Fibroblast of skin of left quadriceps (primary cell): ENCODE data around the gene GAK.
"Not testable (repeated sequence)": the region's sequence is repeated elsewhere in the genome, so short reads cannot be mapped to it uniquely, and the experiment has no call there.

ENCODE experiments used
- DNase-seq, 2 experiments: peaks; one replicate each; pipeline ENCODE4 v3.0.0-alpha.2; 2013; ENCODE audit warnings: low read depth in 2 of 2

Gene GAK

DNA sequence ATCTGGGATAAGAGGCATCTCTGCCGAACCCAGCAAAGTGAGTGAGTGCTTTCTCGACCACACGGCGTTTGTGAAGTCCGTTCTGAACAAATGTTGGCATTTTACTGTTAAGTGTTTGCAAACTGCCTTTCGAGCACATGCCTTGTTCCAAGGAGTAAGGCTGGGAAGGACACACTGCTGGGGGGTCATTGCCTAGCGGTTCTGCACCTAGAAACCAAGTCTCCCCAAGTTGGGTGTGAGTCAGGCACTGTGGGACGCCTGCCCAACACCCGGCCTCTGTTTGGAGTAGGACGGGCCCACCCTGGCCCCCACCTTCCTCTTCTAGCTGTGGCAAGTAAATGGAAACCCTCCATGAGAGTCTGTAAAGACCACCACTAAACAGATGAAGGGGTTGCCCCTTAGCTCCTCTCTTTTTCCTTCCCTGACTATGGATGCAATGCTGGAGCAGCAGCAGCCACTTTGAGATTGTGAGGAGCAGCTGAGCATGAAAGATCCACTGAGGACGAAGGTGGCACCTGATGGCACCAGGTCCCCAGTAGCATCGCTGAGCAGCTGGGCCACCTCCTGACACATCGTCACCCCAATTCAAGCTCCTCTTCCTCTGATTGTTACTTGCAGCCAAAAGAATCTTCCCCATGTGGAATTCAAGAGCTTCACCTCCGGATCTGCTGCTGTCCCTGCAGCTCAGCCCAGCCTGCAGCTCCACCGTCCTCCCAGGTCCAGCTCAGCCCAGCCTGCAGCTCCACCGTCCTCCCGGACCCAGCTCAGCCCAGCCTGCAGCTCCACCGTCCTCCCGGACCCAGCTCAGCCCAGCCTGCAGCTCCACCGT lies 112.5 kb downstream of the GAK start:
- no peak for DNase-seq

DNA sequence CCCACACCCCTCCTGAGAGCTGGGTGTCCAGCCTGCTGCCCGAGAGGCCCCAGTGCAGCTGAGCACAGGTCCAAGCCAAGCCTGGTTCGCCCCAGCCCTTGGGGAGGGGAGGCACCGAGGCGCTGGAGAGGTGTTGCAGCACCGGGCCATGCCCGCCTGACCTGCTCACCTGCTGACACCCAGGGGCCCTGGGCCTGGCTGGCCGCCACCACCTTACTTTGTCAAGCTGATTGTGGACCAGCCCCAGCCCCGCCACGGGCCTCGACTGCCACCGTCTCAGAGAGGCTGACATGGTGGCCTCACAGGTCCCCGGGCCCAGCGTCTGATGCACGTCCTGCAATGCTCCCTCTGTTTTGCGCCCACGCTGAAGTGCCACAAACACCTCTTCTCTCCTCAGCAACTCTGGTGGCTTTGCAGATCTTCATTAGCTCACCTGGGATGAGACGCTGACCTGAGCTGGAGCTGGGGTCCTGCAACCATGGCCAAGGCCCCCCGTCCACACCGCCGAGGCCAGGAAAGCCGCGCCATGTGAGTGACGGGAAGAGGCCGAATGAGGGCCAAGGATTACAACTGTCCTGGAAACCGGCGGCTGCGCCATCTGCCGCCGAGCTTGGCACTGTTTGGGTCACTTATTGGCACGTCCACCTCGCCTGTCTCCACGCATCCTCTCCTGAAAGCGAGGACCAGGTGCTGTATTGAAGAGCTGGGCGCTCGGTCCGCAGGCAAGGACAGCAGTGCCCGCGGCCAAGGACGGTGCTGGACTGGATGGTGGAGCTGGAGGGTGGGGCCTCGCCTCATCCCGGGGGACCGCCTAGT lies 113.8 kb downstream of the GAK start:
- no peak for DNase-seq

DNA sequence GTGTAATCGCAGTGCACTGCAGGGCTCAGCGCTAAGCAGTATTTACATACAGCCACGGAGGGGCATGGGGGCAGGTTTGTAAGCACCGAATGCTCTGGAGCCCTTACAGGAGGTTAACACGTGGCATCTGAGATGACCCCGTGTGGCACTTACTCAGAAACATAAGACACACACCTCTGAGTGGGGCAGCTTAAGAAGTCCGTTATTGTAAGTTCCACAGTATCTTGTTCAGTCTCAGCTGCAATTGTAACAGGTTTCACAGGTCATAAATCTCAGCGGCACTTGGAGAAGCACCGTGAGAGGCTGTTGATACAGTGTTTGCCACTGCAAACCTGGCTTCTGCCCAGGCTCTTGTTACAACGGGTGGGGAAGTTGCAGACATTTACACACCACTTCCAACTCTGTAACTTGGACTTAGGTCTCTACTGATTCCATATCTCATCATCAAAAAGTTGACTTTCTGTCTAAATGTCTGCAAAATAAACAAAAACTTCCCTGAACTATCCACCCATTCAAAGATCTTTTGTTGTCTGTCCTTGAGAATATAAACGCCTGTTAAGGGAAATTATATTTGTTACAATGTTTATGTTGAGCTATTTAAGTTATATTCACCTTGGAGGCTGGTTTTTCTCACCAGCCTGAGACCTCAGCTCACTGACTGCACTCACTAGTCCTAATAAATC lies 116.5 kb downstream of the GAK start:
- DNase-seq: no peak

DNA sequence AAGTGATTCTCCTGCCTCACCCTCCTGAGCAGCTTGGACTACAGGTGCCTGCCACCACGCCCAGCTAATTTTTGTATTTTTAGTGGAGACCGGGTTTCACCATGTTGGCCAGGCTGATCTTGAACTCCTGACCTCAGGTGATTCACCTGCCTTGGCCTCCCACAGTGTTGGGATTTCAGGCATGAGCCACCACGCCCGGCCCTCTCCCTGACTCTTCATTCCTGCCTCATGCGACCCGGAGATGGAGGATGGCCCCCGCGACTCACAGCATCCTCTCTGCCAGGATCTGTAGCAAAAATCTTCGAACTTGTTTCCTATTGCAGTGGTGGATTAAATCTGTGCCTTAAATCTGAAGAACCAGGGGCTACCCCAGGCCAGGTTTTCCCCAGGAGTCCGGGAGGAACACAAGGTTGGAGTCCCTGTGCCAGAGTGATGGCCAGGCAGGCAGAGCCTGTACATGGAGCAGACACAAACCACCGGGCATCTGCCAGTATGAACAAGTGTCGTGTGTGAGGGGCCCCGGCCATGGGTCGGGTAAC lies 117.7 kb downstream of the GAK start:
- no peak for DNase-seq

DNA sequence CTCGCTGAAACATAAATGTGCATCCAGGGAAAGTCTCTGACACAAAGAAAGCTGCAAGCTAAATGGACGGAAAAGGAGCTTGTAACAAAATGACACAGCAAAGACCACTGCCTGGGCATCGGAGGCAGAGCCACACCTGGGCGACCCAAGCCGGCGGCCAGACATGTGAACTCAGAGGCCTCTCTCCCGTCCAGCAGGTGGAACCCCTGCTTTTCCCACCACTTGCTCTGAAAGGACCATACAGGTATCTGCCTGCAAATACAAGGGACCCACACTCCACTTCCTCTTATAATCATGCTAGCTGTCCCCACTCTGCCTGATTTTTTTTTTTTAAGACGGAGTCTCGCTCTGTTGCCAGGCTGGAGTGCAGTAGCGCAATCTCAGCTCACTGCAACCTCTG lies 118.2 kb downstream of the GAK start:
- no peak for DNase-seq

DNA sequence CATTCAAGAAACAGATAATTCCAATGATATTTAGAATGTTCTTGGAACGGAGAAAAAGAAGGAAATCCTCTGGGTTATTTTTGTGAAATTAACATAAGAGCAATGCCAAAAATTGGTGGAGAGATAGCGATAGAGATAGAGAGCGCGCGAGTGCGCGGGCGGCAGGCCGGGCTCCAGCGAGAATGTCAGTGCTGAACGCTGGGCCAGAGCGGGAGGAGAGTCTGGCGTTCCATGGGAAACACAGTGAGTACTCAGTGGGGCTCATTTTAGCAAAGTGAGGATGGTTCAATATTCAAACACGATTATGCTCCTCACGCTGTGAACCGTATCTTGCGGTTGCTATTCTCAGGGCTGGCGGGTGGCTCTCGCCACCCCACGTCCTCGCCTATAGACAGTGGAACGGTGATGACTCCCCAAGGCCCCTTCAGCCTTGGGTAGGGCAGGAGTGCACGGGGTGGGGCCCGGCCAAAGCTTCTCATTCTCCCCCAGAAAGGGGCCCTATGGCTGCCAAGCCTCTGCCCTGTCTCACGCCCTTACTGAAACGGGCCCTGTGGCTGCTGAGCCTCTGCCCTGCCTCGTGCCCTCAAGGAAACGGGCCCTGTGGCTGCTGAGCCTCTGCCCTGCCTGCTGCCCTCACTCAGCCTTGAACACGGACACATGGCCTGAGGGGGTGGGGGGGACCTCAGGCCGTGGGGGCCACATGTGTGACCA lies 123.1 kb downstream of the GAK start:
- DNase-seq: no peak

DNA sequence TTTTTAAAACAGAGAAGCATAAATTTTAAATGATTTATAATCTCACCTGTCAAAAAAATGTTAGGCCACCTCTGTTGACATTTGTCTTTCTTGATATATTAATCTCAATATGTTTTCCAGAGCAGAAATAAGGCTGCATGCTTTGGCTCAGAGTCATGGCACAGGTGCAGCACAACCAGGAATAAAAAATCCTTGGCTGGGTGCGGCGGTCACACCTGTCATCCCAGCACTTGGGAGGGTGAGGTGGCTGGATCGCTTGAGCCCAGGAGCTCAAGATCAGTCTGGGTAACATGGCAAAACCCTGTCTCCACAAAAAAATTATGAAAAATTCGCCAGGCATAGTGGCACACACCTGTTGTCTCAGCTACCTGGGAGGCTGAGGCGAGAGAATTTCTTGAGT lies 124.3 kb downstream of the GAK start:
- no peak for DNase-seq

DNA sequence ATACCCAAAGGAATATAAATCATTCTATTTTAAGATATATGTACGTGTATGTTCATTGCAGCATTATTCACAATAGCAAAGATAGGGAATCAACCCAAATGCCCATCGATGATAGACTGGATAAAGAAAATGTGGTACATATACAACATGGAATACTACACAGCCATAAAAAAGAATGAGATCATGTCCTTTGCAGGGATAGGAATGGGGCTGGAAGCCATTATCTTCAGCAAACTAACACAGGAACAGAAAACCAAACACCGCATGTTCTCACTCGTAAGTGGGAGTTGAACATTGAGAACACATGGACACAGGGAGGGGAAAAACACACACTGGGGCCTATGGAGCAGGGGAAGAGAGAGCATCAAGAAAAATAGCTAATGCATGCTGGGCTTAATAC lies 125.1 kb downstream of the GAK start:
- DNase-seq: not testable (repeated sequence)

DNA sequence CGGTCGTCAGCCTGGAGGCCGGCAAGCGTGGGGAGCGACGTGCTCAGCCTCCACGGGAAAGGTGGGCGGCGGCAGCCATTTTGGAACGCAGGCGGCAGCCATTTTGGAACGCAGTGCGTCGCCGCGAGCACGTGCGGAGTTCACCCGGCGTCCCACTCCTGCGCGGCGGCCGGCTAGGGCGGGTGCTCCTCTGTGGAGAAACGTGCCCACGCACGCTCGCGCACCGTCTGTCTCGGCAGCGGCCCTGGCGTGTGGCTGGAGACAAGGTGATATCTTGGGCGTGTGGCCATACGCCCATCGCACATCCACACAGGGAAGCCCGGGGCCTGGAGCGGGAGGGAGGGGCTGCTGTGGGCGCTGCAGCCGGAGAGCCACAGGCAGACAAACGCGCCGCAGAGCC lies 127.3 kb downstream of the GAK start:
- no peak for DNase-seq

DNA sequence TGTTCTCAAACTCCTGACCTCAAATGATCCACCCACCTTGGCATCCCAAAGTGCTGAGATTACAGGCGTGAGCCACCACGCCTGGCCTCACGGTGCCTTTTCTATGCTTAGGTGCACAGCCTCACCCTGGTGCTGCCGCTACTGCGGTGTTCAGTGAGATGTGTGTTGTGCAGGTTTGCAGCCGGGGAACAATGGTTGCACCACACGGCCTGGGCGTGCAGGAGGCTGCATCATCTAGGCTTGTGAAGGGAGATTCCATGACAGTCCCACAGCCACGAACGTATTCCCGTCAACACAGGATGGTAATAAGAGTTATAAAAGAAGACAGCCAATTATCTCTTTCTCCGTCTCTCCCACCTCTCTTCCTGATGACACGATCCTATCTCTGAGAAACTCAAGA lies 128.2 kb downstream of the GAK start:
- DNase-seq: no peak

DNA sequence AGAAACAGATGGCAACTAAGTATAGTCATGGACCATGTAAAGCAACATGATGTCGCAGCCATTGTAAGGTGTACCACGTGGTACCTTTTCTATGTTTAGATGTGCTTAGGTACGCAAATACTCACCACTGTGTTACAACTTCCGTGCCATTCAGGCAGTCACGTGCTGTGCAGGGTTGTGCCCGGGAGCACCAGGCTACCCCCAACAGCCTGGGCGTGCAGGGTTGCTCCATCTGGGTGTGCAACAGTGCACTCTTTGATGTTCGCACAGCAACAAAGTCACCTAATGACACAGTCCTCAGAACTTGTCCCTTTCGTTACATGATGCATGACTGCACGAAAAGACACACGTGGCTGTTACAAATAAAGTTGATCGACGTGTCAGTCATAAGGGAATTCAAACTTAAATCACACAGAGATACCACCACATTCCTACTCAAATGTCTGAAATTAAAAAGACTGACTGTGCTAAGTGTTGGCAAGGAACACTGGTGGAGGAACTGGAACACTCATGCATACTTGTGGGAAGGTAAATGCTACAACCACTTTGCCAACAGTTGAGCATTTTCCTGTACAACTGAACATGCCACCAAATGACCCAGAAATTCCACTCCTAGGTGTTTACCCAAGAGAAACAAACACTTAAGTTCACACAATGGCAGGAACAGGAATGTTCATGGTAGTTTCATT lies 130.5 kb downstream of the GAK start:
- no peak for DNase-seq
